Chondrocyte (in vitro differentiated cells): Measurements from ENCODE around the gene ANTXR1. TPM values are rescaled to one million over a fixed set of nuclear protein-coding genes. Genes with fewer than 3 reads are reported as not detected.

Experiments used
- DNase-seq: peaks from one replicate; pipeline ENCODE4 v3.0.0; 2021; ENCODE audit warnings: mixed read lengths, low spot score
- H3K27ac Mint-ChIP-seq: one replicate; pipeline ENCODE4 v1.8.0; 2021; ENCODE audit warnings: mild to moderate bottlenecking, moderate library complexity, mixed read lengths; ENCODE audit not compliant: unreplicated experiment
- H3K27me3 Mint-ChIP-seq: 2 replicates; pipeline ENCODE4 v1.8.0; 2021; ENCODE audit warnings: low read depth, mixed read lengths
- H3K36me3 Mint-ChIP-seq: 2 replicates; pipeline ENCODE4 v1.8.0; 2021; ENCODE audit warnings: low read depth, mixed read lengths
- H3K4me1 Mint-ChIP-seq: 2 replicates; pipeline ENCODE4 v1.8.0; 2021; ENCODE audit warnings: low read depth, mild to moderate bottlenecking, mixed read lengths
- H3K4me3 Mint-ChIP-seq: one replicate; pipeline ENCODE4 v1.8.0; 2021; ENCODE audit warnings: mild to moderate bottlenecking, moderate library complexity, mixed read lengths; ENCODE audit not compliant: unreplicated experiment
- H3K9me3 Mint-ChIP-seq: 2 replicates; pipeline ENCODE4 v1.8.0; 2021; ENCODE audit warnings: low read depth, mixed read lengths
- total RNA-seq: library from RNA; stranded (reverse); gene quantifications from 3 replicates; pipeline ENCODE4 v1.2.1, GENCODE V29; 2021
- TF ChIP-seq, protein P1 (sequence below): fragments of 200-600 bp; sonication (generic); IDR thresholded peaks from 2 replicates; pipeline ENCODE4 v1.5.0; 2021; ENCODE audit warnings: antibody characterized with exemption, mild to moderate bottlenecking, moderate library complexity

Gene ANTXR1
- total RNA-seq, 1 donor from 2014 or later, result 351 TPM

DNA sequence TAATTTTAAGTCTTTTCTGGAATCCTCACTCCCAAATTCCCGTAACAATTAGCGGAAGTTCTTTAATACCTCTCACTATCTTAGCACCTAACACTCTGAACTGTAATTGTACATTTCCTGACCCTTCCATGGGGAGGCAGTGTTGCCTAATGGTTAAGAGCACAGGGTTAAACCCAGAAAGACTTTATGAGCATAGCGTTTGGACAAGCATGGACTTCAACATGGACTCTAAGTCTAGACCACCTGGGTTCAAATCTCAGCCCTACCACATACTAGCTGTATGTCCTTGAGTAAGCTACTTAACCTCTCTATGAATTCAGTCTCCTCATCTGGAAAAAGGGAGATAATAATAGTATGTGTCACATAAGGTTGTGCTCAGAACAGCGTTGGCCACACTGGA is 13.0 kb downstream of the ANTXR1 start:
- TF ChIP-seq, protein P1, sequence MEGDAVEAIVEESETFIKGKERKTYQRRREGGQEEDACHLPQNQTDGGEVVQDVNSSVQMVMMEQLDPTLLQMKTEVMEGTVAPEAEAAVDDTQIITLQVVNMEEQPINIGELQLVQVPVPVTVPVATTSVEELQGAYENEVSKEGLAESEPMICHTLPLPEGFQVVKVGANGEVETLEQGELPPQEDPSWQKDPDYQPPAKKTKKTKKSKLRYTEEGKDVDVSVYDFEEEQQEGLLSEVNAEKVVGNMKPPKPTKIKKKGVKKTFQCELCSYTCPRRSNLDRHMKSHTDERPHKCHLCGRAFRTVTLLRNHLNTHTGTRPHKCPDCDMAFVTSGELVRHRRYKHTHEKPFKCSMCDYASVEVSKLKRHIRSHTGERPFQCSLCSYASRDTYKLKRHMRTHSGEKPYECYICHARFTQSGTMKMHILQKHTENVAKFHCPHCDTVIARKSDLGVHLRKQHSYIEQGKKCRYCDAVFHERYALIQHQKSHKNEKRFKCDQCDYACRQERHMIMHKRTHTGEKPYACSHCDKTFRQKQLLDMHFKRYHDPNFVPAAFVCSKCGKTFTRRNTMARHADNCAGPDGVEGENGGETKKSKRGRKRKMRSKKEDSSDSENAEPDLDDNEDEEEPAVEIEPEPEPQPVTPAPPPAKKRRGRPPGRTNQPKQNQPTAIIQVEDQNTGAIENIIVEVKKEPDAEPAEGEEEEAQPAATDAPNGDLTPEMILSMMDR, result peak; percentile 74
- H3K27ac Mint-ChIP-seq, result no peak overlapping the region
- DNase-seq, result no peak
- H3K9me3 Mint-ChIP-seq, result peaks cover 8% of the 10 kb centered on the region
- H3K4me3 Mint-ChIP-seq, result no peak overlapping the region
- no peaks in the 10 kb centered on the region for H3K27me3 Mint-ChIP-seq
- H3K36me3 Mint-ChIP-seq, result peaks cover 8% of the 10 kb centered on the region
- H3K4me1 Mint-ChIP-seq, result peaks cover 22% of the 10 kb centered on the region

DNA sequence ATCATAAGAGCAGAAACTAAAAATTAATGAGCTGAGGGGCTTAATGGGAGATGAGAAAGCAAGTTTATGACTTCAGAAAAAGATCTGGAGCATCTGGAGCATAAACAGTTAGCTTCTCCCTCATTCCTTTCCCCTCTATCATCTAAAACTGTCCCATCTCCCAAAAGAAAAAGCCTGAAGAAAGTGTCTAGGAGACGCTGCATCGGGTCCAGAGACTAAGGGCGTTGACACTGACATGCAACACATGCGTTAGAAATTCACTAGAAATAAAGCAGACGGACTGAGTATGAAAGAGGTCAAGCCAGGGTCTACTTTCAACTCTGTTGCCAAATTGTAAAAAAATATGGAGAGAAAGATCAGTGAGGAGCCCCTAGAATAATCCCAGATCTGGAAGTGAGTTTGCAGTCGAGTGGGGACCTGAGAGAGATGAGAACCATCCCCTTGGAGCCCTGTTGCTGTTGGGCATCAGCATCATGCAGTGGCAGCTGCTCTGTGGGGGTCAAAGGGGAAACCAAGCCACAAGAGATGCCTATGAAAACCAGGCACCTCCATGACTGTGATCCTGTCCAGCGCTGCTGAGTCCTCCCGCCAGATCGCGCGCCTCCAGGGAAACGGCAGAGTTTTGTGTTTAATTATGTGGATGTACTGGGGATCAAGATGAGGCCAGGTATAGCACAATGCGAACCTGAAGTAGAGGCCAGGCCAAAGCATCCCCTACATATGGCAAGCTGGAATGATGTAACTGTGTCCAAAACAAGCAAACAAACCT is 13.9 kb downstream of the ANTXR1 start:
- no peak overlapping the region for H3K27ac Mint-ChIP-seq
- H3K9me3 Mint-ChIP-seq, result peaks cover 8% of the 10 kb centered on the region
- no peaks in the 10 kb centered on the region for H3K27me3 Mint-ChIP-seq
- peaks cover 8% of the 10 kb centered on the region for H3K36me3 Mint-ChIP-seq
- H3K4me1 Mint-ChIP-seq, result peaks cover 22% of the 10 kb centered on the region
- no peak overlapping the region for H3K4me3 Mint-ChIP-seq
- TF ChIP-seq, protein P1, result no peak
- DNase-seq, result peak; percentile 57

DNA sequence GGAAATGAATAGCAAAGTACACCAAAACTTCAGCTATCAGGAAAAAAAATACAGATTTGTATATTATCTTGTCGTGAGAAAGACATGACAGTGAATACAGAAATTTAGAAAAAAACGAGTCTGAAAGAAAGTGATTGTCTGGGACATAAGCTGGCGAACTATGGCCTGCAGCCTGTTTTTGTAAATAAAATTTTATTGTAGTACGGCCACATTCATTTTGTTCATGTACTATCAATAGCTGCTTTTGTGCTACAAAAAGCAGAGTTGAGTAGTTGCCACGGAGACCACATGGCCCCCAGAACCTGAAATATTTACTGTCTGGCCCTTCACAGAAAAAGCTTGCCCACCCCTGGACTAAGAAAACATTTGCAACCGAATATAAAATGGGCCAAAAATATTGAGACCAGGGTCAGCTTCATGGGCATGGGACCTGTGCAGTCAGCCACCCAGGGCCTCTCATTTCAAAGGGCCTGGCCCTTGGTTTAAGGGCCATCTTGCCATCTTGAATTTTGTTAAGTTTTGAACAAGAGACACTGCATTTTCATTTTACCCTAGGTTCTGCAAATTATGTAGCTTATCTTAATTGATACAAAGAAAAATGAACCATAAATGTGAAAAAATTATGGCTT is 17.9 kb downstream of the ANTXR1 start:
- DNase-seq, result no peak
- Mint-ChIP-seq H3K4me1 (peaks cover 46% of the 10 kb centered on the region), H3K27ac (peak overlapping the region; percentile 65), H3K4me3 (no peak overlapping the region), H3K27me3 (no peaks in the 10 kb centered on the region), H3K36me3 (peaks cover 8% of the 10 kb centered on the region), H3K9me3 (peaks cover 8% of the 10 kb centered on the region)
- TF ChIP-seq, protein P1, result no peak

DNA sequence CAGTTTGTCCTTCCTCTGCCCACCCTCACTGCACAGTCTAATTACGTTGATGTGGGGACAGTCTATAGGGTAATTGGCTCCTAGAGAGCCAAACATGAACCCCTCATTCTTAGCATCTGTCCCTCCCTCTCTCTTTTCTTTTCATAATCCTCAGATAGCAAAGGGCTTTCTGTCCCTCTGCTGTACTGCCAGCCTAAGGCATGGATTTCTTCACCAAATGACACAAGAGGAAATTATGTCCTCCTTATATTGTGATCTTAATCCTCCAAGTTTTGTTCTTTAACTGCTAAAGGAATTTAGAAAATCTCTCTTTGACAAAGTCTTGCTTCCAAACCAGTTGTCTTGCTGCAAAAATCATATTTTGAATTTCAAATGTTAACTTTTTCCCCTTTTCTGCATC is 18.5 kb downstream of the ANTXR1 start:
- Mint-ChIP-seq H3K27ac (peak overlapping the region; percentile 65), H3K4me1 (peaks cover 44% of the 10 kb centered on the region), H3K27me3 (no peaks in the 10 kb centered on the region), H3K4me3 (no peak overlapping the region), H3K9me3 (peaks cover 8% of the 10 kb centered on the region), H3K36me3 (peaks cover 8% of the 10 kb centered on the region)
- no peak for DNase-seq
- TF ChIP-seq, protein P1, result no peak

DNA sequence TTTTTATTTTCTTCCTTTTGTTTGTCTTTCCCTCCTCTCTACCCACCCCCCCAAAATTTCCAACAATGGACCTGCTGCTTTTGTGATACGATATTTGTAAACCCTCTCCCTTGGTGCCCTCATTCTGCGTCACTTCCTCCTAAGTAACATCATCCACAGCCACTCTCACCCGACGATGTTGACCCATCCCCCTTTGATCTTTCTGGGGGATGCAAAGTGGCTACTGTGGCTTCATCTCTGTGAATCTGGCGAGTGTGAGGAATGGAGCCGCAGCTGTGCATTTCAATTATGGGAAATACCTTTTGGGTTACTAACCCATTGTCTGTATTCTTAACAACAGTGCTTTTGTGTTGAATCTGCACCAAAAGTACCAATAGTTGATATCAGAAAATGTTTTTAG is 19.4 kb downstream of the ANTXR1 start:
- peaks cover 8% of the 10 kb centered on the region for H3K9me3 Mint-ChIP-seq
- no peak for DNase-seq
- H3K27me3 Mint-ChIP-seq, result no peaks in the 10 kb centered on the region
- peaks cover 3% of the 10 kb centered on the region for H3K36me3 Mint-ChIP-seq
- no peak overlapping the region for H3K4me3 Mint-ChIP-seq
- H3K4me1 Mint-ChIP-seq, result peaks cover 47% of the 10 kb centered on the region
- TF ChIP-seq, protein P1, result no peak
- H3K27ac Mint-ChIP-seq, result no peak overlapping the region
